Skeletal muscle cell (primary cell): Measurements from ENCODE around the gene FGR.
"Not testable (repeated sequence)": the region's sequence is repeated elsewhere in the genome, so short reads cannot be mapped to it uniquely, and the experiment has no call there.

Experiments used
- DNase-seq: peaks from one replicate; pipeline ENCODE4 v3.0.0-alpha.2; 2010; ENCODE audit warnings: low read depth
- H3K4me3 ChIP-seq: 2 replicates; pipeline ENCODE4 v1.5.1; 2011; ENCODE audit warnings: low read depth, mild to moderate bottlenecking, control low read depth, low read length, moderate library complexity

Gene FGR

DNA sequence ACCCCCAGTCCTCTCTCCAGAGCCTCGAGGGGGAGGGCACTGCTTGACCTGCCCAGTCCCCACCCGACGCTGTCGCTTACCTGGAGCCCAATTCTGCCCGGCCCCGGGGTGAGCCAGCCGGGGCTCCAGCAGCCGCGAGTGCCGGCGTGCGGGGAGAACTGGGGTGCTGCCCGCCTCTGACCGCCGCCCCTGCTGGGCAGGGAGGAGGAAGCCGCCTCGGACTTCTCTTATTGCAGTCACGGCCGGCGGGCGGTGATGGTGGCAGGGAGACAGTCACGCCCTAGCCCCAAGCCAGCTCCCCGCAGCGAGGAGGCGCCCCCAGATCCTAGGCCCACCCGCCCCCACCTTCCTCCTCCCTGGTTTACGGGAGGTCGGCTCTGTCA is at the start of gene FGR:
TSS of gene FGR (minus strand) at position 201 of the 383 bp plus-strand sequence. CDS start 11,269 bp downstream, outside the sequence.
- no peak for DNase-seq

DNA sequence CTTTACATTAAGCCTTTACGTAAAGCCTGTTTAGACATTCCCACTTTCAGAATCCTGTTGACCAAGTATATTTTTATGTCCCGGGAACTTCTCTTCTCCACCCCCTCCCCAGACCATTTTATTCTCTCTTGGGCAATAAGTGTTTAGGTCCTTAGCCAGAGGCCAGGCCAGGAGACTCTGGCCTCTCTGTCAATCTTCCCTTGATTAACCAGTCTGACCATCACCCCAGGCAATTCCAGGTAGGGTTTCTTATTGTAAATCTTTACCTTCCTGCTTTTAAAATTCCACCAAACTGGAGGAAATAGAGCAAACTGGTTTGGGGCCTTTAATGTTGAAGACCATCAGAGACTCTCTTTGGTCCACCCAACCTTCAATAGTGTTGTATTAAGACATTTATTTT is 49.2 kb upstream of the FGR start:
- DNase-seq: no peak
- H3K4me3 ChIP-seq: no peak overlapping the region

More for the DNA sequence above, at the start of gene FGR:
- peak within 1 kb of the TSS; percentile 35 for H3K4me3 ChIP-seq

DNA sequence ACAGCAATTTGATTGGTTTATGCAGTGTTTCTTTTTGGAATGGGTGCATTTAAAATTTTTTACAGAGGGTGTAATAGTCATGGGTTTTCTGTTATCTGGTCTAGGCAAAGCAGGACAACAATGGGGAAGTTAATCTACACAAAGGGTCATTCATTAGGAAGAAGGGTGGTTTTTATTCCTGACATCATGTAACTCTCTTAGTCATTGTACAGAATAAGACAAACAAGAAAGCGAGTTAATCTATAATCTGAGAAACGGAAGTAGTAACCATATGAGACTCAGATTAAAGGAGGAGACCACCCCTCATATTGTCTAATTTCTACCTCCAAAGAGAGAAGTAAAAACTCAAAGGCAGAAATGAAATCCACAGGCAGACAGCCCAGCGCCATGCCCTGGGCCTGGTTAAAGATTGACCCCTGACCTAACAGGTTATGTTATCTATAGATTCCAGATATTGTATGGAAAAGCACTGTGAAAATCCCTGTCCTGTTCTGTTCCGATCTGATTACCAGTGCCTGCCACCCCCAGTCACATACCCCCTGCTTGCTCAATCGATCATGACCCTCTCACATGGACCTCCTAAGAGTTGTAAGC is 47.5 kb upstream of the FGR start:
- DNase-seq: no peak

DNA sequence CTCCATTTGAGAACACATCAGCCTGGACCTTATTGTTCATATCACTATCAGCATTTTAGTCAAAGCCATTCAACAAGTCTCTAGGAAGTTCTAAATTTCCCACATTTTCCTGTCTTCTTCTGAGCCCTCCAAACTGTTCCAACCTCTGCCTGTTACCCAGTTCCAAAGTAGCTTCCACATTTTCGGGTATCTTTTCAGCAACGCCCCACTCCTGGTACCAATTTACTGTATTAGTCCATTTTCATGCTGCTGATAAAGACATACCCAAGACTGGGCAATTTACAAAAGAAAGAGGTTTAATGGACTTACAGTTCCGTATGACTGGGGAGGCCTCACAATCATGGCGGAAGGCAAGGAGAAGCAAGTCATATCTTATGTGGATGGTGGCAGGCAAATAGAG is 46.6 kb upstream of the FGR start:
- H3K4me3 ChIP-seq, DNase-seq: not testable (repeated sequence)

More for the DNA sequence above, 47.5 kb upstream of the FGR start:
- no peak overlapping the region for H3K4me3 ChIP-seq

DNA sequence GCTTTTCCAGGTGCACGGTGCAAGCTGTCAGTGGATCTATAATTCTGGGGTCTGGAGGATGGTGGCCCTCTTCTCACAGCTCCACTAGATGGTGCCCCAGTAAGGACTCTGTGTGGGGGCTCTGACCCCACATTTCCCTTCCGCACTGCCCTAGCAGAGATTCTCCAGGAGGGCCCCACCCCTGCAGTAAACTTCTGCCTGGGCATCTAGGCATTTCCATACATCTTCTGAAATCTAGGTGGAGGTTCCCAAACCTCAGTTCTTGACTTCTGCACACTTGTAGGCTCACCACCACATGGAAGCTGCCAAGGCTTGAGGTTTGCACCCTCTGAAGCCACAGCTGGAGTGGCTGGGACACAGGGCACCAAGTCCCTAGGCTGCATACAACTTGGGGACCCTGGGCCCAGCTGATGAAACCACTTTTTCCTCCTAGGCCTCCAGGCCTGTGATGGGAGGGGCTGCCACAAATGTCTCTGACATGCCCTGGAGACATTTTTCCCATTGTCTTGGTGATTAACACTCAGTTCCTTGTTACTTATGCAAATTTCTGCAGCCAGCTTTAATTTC is 45.3 kb upstream of the FGR start:
- not testable (repeated sequence) for DNase-seq, H3K4me3 ChIP-seq

DNA sequence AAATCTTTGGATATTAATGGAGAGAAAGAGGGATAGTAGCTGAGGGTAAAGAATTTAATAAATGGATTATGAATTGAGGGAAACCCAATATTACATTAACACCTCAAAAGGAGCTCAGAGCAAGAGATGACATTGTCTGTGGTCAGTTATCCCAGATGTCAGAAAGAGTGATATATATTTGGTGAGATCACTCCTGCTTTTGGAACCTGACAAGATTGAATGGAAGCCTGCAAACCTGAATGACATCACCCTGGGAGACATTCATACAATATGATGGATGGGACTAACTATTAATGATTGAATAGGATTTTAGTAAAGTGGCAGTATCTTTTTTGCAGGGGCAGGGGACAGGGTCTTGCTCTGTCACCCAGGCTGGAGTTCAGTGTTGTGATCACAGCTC is 43.8 kb upstream of the FGR start:
- DNase-seq: no peak
- H3K4me3 ChIP-seq: no peak overlapping the region

DNA sequence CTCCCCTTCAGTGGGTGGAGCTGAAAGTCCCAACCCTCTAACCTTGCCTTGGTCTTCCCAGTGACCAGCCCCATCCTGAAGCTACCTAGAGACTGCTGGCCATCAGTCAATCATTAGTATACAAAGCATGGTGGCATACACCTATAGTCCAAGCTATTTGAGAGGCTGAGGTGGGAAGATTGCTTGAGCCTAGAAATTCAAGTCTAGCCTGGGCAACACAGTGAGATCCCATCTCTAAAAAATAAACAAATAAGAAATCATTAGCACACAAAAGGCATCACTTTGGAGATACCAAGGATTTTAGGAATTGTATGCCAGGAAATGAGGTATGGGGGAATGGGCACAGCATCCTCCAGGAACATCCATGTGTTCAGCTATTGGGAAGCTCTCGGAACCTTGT is 41.4 kb upstream of the FGR start:
- DNase-seq: no peak
- H3K4me3 ChIP-seq: no peak overlapping the region

DNA sequence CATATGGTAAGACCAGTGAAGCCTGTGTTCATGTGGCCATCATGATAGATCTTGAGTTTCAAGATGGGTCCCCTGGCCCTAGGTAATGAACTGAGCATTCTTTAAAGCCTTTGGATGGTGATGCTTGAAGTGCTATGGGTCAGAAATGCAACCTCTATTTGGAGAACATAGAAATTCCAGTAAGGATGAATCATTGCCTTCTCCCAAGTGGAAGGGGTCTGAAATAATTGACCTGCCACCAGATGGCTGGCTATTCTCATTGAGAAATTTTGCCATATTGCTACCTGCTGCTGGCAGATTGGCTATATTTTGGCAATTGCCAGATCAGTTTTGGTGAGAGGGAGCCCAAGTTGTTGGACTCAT is 37.7 kb upstream of the FGR start:
- no peak for DNase-seq
- H3K4me3 ChIP-seq: peak overlapping the region; percentile 48

DNA sequence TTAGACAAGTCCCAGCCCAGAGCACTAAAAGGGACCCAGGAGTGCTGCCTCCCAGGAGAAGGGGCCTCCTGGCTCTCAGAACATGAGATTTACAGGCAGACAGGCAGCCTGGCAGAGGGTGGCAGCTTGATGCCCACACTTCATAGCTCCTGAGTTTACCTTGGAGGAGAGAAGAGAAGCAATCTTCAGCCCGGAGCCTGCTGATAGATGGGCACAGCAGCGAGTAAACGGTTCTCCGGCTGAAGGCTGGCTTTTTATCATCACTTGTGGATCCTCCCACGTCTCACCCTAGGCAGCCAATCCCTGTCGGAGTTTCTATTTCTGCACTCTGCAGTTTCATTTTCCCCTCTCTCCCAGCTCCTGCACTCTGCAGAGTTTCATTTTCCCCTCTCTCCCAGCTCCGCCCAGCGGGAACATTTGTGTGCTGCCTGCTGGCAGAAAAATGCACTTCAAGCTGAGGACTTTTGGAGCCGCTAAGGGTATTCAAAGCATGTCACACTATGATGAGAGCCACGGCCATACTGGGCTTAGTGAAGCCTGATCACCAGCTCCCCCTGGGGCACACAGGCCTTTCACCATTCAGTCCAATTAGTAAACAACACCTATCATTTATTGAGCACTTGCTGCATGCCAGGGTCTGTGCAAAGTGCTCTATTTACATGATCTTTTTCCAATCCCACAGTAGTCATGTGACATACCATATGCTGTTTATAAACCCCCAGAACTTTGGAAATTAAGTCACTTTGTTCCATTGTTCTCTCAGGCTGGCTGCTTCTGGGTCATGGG is 37.2 kb upstream of the FGR start, which contains the start of gene IFI6:
TSS of gene IFI6 (minus strand) at position 229 of the 786 bp plus-strand sequence. CDS start 2,878 bp downstream, outside the sequence.
- peak within 1 kb of the TSS; percentile 48 for H3K4me3 ChIP-seq
- DNase-seq: peak; percentile 79

DNA sequence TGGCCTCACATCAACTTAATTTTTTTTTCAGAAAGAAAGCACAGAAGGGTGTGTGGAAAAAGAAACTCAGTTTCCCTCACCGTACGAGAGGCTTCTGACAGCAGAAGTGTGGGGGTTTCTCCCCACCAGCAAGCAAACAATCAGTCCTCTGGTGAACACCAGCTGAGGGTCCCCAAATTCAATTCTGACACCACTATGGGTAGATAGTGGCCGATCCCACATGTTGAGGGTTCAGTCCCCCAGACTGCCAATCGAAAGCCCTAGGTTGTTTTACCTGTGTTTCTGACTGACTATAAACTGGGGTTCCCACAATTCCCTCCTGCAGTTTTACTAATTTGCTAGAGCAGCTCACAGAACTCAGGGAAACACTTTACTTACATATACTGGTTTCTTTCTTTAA is 34.9 kb upstream of the FGR start:
- DNase-seq: no peak
- H3K4me3 ChIP-seq: no peak overlapping the region

DNA sequence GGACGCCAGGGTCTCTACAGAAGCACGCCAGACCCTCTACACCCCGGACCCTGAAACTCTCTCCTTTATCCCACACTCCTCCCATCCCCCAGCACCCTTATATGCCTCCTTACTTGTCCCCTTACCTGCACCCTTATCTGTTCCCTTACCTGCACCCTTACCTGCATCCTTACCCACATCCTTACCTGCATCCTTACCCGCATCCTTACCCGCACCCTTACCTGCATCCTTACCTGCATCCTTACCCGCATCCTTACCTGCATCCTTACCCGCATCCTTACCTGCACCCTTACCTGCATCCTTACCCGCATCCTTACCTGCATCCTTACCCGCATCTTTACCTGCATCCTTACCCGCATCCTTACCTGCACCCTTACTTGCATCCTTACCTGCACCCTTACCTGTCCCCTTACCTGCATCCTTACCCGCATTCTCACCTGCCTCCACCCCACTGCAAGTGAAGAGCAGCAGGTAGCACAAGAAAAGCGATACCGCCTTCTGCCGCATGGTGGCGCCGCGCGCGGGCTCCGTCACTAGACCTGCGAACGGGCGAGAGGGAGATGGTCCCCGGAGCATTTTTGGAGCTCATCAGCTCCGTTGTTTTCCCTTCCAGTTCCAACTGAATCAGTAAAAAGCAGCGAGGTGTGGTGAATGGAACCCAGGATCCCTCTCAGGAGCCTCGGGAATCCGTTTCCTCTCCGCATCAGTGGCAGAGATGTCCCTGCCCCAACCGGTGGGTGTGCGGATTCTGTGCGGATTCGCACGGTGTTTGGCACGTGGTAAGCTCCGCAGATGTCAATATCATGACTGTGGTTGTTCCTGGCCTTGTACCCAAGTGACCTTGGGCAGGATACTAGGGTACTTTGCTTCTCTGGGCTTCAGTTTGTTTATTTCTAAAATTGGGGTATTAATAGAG is 34.1 kb upstream of the FGR start:
- H3K4me3 ChIP-seq: peak overlapping the region; percentile 40
- DNase-seq: no peak

DNA sequence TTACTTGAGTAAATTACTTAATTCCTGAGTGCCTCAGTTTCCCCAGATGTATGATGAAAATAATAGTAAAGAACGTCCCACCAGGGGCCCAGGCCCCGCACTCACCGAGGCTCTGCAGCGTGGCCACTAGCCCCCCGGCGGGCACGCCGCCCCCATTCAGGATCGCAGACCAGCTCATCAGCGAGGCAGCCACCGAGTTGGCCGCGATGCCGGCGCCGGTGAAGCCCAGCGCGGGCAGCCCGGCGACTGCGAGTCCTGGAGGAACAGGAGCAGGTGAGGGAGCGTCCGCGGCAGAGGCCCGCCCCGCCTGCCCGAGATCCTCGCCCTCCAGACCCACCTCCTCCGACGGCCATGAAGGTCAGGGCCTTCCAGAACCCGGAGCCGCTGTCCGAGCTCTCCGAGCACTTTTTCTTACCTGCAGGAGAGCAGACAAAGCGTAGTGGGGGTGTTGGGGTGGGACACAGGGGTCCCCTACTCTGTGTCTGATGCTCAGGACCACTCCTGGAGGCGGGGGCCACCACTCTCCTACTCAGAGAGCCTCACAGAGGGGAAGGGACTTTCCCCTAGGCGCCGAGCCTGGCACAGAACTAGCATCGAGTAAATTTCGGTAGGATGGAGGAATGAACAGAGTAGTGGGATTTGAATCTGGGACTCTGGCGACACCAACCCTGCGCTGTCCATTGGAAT is 33.3 kb upstream of the FGR start:
- no peak overlapping the region for H3K4me3 ChIP-seq
- no peak for DNase-seq

DNA sequence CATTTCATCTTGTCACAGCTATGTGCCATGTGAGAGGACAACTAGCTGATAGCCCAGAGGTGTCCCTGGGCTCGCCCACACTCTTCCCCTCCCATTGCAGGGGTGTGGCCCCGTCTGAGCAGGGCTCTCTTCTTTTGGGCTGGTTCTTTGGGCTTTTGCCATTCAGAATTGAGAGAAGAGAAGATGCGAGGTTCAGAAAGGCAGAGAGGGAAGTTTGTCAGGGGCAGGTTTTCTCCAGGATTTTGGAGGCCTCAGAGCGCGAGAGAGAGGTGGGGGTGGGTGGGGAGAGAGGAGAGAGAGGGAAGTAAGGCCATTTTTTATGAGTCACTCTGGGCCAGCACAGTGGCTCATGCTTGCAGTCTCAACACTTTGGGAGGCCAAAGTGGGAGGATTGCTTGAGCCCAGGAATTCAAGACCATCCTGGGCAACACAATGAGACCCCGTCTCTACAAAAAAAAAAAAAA is 31.8 kb upstream of the FGR start:
- no peak overlapping the region for H3K4me3 ChIP-seq
- DNase-seq: no peak

DNA sequence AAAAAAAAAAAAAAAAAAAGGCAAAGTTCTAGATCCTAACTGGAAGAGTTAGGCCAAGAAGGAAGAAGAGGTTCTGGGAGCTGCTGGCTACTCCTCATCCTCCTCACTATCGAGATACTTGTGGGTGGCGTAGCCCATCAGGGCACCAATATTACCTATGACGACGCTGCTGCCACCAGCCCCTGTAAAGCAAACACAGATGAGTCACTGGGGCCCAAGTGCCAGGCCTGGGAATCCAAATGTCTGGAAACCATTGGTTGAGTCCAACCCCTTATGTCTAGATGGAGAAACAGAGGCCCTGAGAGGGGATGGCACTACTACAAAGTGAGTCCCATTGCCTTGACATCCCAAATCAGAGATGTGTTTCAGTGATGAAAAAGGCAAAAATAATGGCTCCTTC is 31.3 kb upstream of the FGR start:
- no peak for DNase-seq
- H3K4me3 ChIP-seq: no peak overlapping the region

DNA sequence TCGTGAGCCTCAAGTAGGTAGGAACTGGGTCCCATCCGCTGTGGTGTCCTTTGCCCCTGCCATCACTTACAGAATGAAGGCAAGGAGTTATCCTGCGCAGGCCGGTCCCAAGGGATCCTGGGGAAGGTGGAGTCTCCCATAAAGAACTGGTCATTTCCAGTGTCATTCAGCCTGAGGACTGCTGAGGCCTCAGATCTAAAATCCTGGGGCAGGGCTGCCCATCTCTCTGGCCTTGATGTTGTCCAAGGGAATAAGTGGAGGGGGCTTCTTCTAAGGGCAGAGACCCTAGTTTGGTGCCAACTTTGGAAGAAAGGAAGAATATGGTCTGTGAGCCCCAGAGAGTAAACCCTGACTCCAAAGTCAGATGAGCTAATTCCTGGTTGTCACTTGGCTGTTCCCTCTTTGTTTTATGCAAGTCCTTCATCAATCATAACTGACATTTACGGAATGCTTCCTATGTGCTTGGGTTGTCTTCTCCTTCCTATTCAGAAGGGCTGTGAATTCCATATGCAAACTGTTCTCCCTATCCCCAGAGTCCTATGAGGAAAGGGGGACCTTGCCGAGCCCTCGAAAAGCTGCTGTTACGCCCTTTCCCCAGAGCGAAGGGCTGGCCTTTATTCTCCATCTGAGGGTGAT is 30.1 kb upstream of the FGR start:
- DNase-seq: no peak
- H3K4me3 ChIP-seq: no peak overlapping the region

DNA sequence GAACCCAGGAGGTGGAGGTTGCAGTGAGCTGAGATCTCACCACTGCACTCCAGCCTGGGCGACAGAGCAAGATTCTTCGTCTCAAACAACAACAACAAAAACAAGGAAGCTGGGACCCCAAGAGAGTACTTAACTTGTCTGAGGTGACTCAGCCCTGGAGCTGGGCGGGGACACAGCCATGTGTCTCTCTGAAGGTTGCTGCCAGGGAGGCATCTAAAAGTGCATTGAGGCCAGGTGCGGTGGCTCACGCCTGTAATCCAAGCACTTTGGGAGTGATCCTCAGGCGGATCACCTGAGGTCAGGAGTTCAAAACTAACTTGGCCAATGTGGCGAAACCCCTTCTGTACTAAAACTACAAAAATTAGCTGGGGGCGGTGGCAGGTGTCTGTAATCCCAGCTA is 29.3 kb upstream of the FGR start:
- H3K4me3 ChIP-seq: no peak overlapping the region
- DNase-seq: no peak

DNA sequence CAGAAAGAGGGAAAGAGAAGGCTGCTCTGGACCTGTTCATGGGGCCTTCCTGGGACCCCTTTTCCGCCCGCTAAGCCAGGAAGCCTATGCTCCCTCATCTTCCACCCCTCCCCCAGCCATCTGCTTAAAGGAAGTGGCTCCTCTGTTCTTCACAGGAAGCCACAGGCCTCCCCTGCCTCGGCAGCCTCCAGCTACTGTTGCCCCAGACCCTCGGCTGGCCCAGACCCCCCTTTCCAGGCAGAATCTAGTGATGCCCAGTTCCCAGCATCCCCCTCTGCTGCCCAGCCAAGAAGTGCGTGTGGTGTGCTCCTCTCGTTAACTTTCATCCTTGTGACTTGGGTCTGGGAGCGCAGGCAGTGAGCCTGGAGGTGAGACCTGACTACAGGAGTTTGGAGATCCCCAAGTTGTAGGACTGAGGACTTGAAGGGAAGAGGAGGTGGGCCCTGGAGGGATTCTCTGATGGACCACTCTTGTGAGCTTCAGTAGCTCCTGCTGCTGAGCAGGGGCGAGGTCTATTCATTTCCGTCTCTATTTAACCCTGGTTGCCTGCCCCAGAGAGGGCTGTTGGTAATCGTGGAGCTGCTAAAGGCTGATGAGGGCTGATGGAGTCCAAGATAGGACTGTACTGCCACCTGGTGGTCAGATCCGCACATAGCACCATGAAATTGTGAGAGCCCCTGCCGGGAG is 27.9 kb upstream of the FGR start:
- no peak for DNase-seq
- H3K4me3 ChIP-seq: no peak overlapping the region

DNA sequence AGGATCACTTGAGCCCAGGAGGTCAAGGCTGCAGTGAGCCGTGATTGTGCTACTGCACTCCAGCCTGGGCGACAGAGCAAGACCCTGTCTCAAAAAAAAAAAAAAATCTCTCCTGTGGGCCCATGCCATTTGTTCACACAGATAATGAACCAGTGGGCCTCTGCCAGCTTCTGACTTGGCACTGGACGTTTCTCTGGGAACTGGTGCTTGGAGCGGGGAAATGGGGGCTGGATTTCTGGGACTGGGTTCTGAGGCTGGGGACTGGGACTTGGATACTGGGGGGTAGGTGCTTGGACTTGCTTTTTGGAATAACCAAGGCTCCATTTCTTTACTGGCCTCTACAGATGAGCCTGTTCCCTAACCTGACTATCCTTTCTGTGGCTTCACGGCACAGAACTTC is 27.3 kb upstream of the FGR start:
- DNase-seq: no peak
- no peak overlapping the region for H3K4me3 ChIP-seq
